Naive thymus-derived CD4-positive, alpha-beta T cell (primary cell): ENCODE measurements around the gene DDX41. TPM values are rescaled to one million over a fixed set of nuclear protein-coding genes. Genes with fewer than 3 reads are reported as not detected.

Source experiments
- ATAC-seq: fragments of 150-1000 bp; cut with Tn5 transposase; 2 replicates; pipeline ENCODE4 v1.10.0; 2021; ENCODE audit warnings: mild to moderate bottlenecking, moderate library complexity
- CTCF ChIA-PET: fragments of 350-600 bp; sonication (Branson Sonifier 250); formaldehyde crosslinking; loops from one replicate; lab custom pipeline; 2021; ENCODE audit warnings: antibody characterized with exemption; lab: Charles Lee
- POLR2A ChIA-PET: fragments of 350-600 bp; sonication (Branson Sonifier 250); formaldehyde crosslinking; loops from one replicate; lab custom pipeline; 2021; ENCODE audit warnings: antibody characterized with exemption, inconsistent platforms; lab: Charles Lee
- DNase-seq, 9 donors: peaks; one replicate each; pipeline versions ENCODE4 v3.0.0 to v3.0.0-alpha.2; 2020 to 2022; ENCODE audit warnings: mixed read lengths in 1 of 9
- H3K27ac ChIP-seq: one replicate; pipeline ENCODE4 v1.7.0; 2013; ENCODE audit warnings: mild to moderate bottlenecking, low read depth, low read length, moderate library complexity
- H3K27me3 ChIP-seq, 2 donors: one replicate each; pipeline ENCODE4 v1.7.0; 2013; ENCODE audit warnings: low read length in 2 of 2, mild to moderate bottlenecking in 2 of 2, moderate library complexity in 2 of 2; ENCODE audit not compliant: control insufficient read depth in 2 of 2, insufficient read depth in 2 of 2
- H3K36me3 ChIP-seq, 3 experiments: 1 replicate in 2 of 3; 2 replicates in 1 of 3; pipeline ENCODE4 v1.7.0; 2013; ENCODE audit warnings: low read length in 3 of 3, mild to moderate bottlenecking in 3 of 3, moderate library complexity in 1 of 3; ENCODE audit not compliant: insufficient read depth in 3 of 3, control insufficient read depth in 2 of 3
- H3K4me1 ChIP-seq, 2 donors: one replicate each; pipeline ENCODE4 v1.7.0; 2013; ENCODE audit warnings: low read length in 2 of 2, mild to moderate bottlenecking in 2 of 2, moderate library complexity in 1 of 2; ENCODE audit not compliant: control insufficient read depth in 2 of 2, insufficient read depth in 2 of 2
- H3K4me3 ChIP-seq: 2 replicates; pipeline ENCODE4 v1.7.0; 2013; ENCODE audit warnings: mild to moderate bottlenecking, low read length
- H3K9me3 ChIP-seq, 3 experiments: 1 replicate in 2 of 3; 2 replicates in 1 of 3; pipeline ENCODE4 v1.7.0; 2013; ENCODE audit warnings: low read length in 3 of 3; ENCODE audit not compliant: control insufficient read depth in 2 of 3
- H3K27ac Mint-ChIP-seq, 9 donors: one replicate each; pipeline ENCODE4 v1.8.0; 2020 to 2022; ENCODE audit warnings: mixed read lengths in 9 of 9, mild to moderate bottlenecking in 8 of 9, moderate library complexity in 5 of 9, inconsistent platforms in 2 of 9
- H3K27me3 Mint-ChIP-seq, 5 donors: one replicate each; pipeline ENCODE4 v1.8.0; 2021 to 2022; ENCODE audit warnings: mixed read lengths in 5 of 5, mild to moderate bottlenecking in 1 of 5
- H3K36me3 Mint-ChIP-seq, 5 donors: one replicate each; pipeline ENCODE4 v1.8.0; 2020 to 2022; ENCODE audit warnings: mixed read lengths in 5 of 5, mild to moderate bottlenecking in 3 of 5, inconsistent platforms in 1 of 5
- H3K4me1 Mint-ChIP-seq, 7 donors: one replicate each; pipeline ENCODE4 v1.8.0; 2020 to 2022; ENCODE audit warnings: mixed read lengths in 7 of 7, mild to moderate bottlenecking in 3 of 7, inconsistent platforms in 1 of 7
- H3K4me3 Mint-ChIP-seq, 10 donors: one replicate each; pipeline ENCODE4 v1.8.0; 2020 to 2022; ENCODE audit warnings: mild to moderate bottlenecking in 10 of 10, mixed read lengths in 10 of 10, moderate library complexity in 6 of 10, inconsistent platforms in 2 of 10
- H3K9me3 Mint-ChIP-seq, 11 donors: one replicate each; pipeline ENCODE4 v1.8.0; 2020 to 2022; ENCODE audit warnings: mixed read lengths in 11 of 11, mild to moderate bottlenecking in 4 of 11, inconsistent platforms in 1 of 11, moderate library complexity in 1 of 11
- intact Hi-C, 2 donors: fragments of 100-400 bp; cut with micrococcal nuclease; formaldehyde crosslinking; loops; one replicate each; pipeline ENCODE4 v1.15.1; 2023
- polyA plus RNA-seq, 2 donors: library from polyadenylated mRNA; unstranded; fragments of 300-500 nt; fragmentation: Illumina TruSeq; gene quantifications; one replicate each; pipeline ENCODE4 v1.2.3, GENCODE V29; 2021
- total RNA-seq, 6 experiments: library from RNA in 5 of 6; stranded (reverse) in 5 of 6; gene quantifications; 1 replicate in 5 of 6; 2 replicates in 1 of 6; pipeline ENCODE4 v1.2.3 and lab custom pipeline; 2021 to 2026

The DDX41 gene
- total and polyA plus RNA-seq, 7 experiments from 2014 or later = 39.2 to 126 (median 71.8) TPM

- H3K27me3 Mint-ChIP-seq = no peaks in the 10 kb centered on the region
- no peak overlapping the region for H3K4me3 Mint-ChIP-seq
- intact Hi-C loops = no loop called here
- H3K9me3 Mint-ChIP-seq = no peaks in the 10 kb centered on the region
- peaks cover 0 to 41% (median 9%) of the 10 kb centered on the region in 3 experiments for H3K36me3 ChIP-seq
- POLR2A ChIA-PET = no interaction called here
- H3K4me3 ChIP-seq = no peak overlapping the region
- H3K4me1 ChIP-seq = no peaks in the 10 kb centered on the region
- H3K27ac Mint-ChIP-seq = no peak overlapping the region
- H3K9me3 ChIP-seq = no peaks in the 10 kb centered on the region
- ATAC-seq = no peak
- H3K27ac ChIP-seq = no peak overlapping the region
- H3K4me1 Mint-ChIP-seq = peaks cover 5 to 36% (median 19%) of the 10 kb centered on the region in 7 donors
- no peaks in the 10 kb centered on the region for H3K27me3 ChIP-seq
- H3K36me3 Mint-ChIP-seq = peaks cover 0 to 22% (median 14%) of the 10 kb centered on the region in 5 donors
- CTCF ChIA-PET = no interaction called here
- DNase-seq = no peak
Measured at GRCh38 chr5:177540438-177540837, 23.7 kb upstream of the DDX41 start.

GRCh38 chr5:177539411-177539810 lies 22.6 kb upstream of the DDX41 start:
- no peak for ATAC-seq
- Histone ChIP-seq H3K4me1 (no peaks in the 10 kb centered on the region), H3K27ac (no peak overlapping the region), H3K9me3 (no peaks in the 10 kb centered on the region), H3K4me3 (no peak overlapping the region), H3K27me3 (no peaks in the 10 kb centered on the region), H3K36me3 (peaks cover 0 to 47% (median 9%) of the 10 kb centered on the region in 3 experiments)
- H3K4me1 Mint-ChIP-seq = peaks cover 5 to 32% (median 16%) of the 10 kb centered on the region in 7 donors
- H3K9me3 Mint-ChIP-seq = no peaks in the 10 kb centered on the region
- POLR2A ChIA-PET = no interaction called here
- DNase-seq = no peak
- H3K27me3 Mint-ChIP-seq = no peaks in the 10 kb centered on the region
- peaks cover 0 to 27% (median 15%) of the 10 kb centered on the region in 5 donors for H3K36me3 Mint-ChIP-seq
- H3K4me3 Mint-ChIP-seq = no peak overlapping the region
- CTCF ChIA-PET = no interaction called here
- intact Hi-C loops = no loop called here
- peak overlapping the region in 1 of 9 donors; percentile 53 for H3K27ac Mint-ChIP-seq

GRCh38 chr5:177538876-177539275 lies 22.1 kb upstream of the DDX41 start:
- POLR2A ChIA-PET = no interaction called here
- Histone ChIP-seq H3K36me3 (peaks cover 0 to 50% (median 9%) of the 10 kb centered on the region in 3 experiments), H3K27ac (no peak overlapping the region), H3K27me3 (no peaks in the 10 kb centered on the region), H3K4me3 (no peak overlapping the region), H3K9me3 (no peaks in the 10 kb centered on the region), H3K4me1 (no peaks in the 10 kb centered on the region)
- CTCF ChIA-PET = interaction anchor here (0.6 kb wide), 2 partner anchors 22 to 221 kb away, joined by 3 to 4 read pairs; no protein-coding TSS in a partner anchor
- no peaks in the 10 kb centered on the region for H3K27me3 Mint-ChIP-seq
- no peak for DNase-seq
- H3K9me3 Mint-ChIP-seq = no peaks in the 10 kb centered on the region
- intact Hi-C loops = no loop called here
- no peak for ATAC-seq
- H3K36me3 Mint-ChIP-seq = peaks cover 0 to 29% (median 15%) of the 10 kb centered on the region in 5 donors
- no peak overlapping the region for H3K4me3 Mint-ChIP-seq
- H3K27ac Mint-ChIP-seq = no peak overlapping the region
- H3K4me1 Mint-ChIP-seq = peaks cover 5 to 26% (median 12%) of the 10 kb centered on the region in 7 donors

GRCh38 chr5:177537389-177538361 lies 20.9 kb upstream of the DDX41 start:
- Histone ChIP-seq H3K4me3 (no peak overlapping the region), H3K36me3 (peaks cover 0 to 61% (median 9%) of the 10 kb centered on the region in 3 experiments), H3K27me3 (no peaks in the 10 kb centered on the region), H3K9me3 (no peaks in the 10 kb centered on the region), H3K27ac (no peak overlapping the region), H3K4me1 (no peaks in the 10 kb centered on the region)
- H3K9me3 Mint-ChIP-seq = no peaks in the 10 kb centered on the region
- CTCF ChIA-PET = interaction anchor here (0.6 to 1.1 kb wide), 2 partner anchors 23 to 35 kb away, joined by 3 read pairs; no protein-coding TSS in a partner anchor
- ATAC-seq (no peak), DNase-seq (no peak)
- H3K36me3 Mint-ChIP-seq = peaks cover 0 to 36% (median 17%) of the 10 kb centered on the region in 5 donors
- H3K27me3 Mint-ChIP-seq = no peaks in the 10 kb centered on the region
- intact Hi-C loops = no loop called here
- peaks cover 6 to 15% (median 9%) of the 10 kb centered on the region in 7 donors for H3K4me1 Mint-ChIP-seq
- H3K27ac Mint-ChIP-seq = peak overlapping the region in 1 of 9 donors; percentile 6
- POLR2A ChIA-PET = no interaction called here
- H3K4me3 Mint-ChIP-seq = no peak overlapping the region

GRCh38 chr5:177536386-177536785 lies 19.6 kb upstream of the DDX41 start:
- DNase-seq (no peak), ATAC-seq (no peak)
- H3K36me3 ChIP-seq = peaks cover 0 to 69% (median 6%) of the 10 kb centered on the region in 3 experiments
- Mint-ChIP-seq H3K4me3 (no peak overlapping the region), H3K4me1 (peaks cover 0 to 11% (median 4%) of the 10 kb centered on the region in 7 donors), H3K27ac (peak overlapping the region in 1 of 9 donors; percentile 56), H3K9me3 (no peaks in the 10 kb centered on the region), H3K36me3 (peaks cover 0 to 36% (median 13%) of the 10 kb centered on the region in 5 donors), H3K27me3 (no peaks in the 10 kb centered on the region)
- ChIA-PET CTCF (interaction anchor here (0.7 kb wide), 1 partner anchor 525 kb away, joined by 3 read pairs; no protein-coding TSS in a partner anchor), POLR2A (no interaction called here)
- no peak overlapping the region for H3K27ac ChIP-seq
- intact Hi-C loops = no loop called here
- no peaks in the 10 kb centered on the region for H3K9me3 ChIP-seq
- H3K4me1 ChIP-seq = no peaks in the 10 kb centered on the region
- H3K27me3 ChIP-seq = no peaks in the 10 kb centered on the region
- H3K4me3 ChIP-seq = no peak overlapping the region

GRCh38 chr5:177535125-177535524 lies 18.4 kb upstream of the DDX41 start:
- Histone ChIP-seq H3K4me3 (no peak overlapping the region), H3K27me3 (no peaks in the 10 kb centered on the region), H3K27ac (no peak overlapping the region), H3K36me3 (peaks cover 0 to 82% (median 6%) of the 10 kb centered on the region in 3 experiments), H3K4me1 (no peaks in the 10 kb centered on the region), H3K9me3 (no peaks in the 10 kb centered on the region)
- H3K4me1 Mint-ChIP-seq = peaks cover 0 to 8% (median 2%) of the 10 kb centered on the region in 7 donors
- no peaks in the 10 kb centered on the region for H3K27me3 Mint-ChIP-seq
- ATAC-seq = no peak
- DNase-seq = no peak
- ChIA-PET POLR2A (no interaction called here), CTCF (no interaction called here)
- H3K36me3 Mint-ChIP-seq = peaks cover 0 to 43% (median 13%) of the 10 kb centered on the region in 5 donors
- intact Hi-C loops = no loop called here
- H3K9me3 Mint-ChIP-seq = peaks cover 0 to 2% (median 0%) of the 10 kb centered on the region in 11 donors
- H3K4me3 Mint-ChIP-seq = no peak overlapping the region
- H3K27ac Mint-ChIP-seq = peak overlapping the region in 2 of 9 donors; percentile 13 to 57
